Keratinocyte (primary cell): ENCODE results near the gene BOLA3. TPM values are rescaled to one million over a fixed set of nuclear protein-coding genes. Genes with fewer than 3 reads are reported as not detected.

Source experiments
- DNase-seq: peaks from one replicate; pipeline ENCODE4 v3.0.0-alpha.2; 2011; ENCODE audit warnings: low read depth, missing footprints, low spot score
- FAIRE-seq: peaks from 2 replicates; lab custom pipeline; 2011; peaks lifted over from hg19 to GRCh38; lab: Jason Lieb, UNC
- H2AFZ ChIP-seq: 2 replicates; pipeline ENCODE4 v1.6.0; 2012; ENCODE audit warnings: low read length, control low read depth, inconsistent platforms; ENCODE audit not compliant: control insufficient read depth
- H3K27ac ChIP-seq: 2 replicates; pipeline ENCODE4 v1.5.1; 2011; ENCODE audit warnings: low read length; ENCODE audit not compliant: control insufficient read depth, insufficient read depth
- H3K27me3 ChIP-seq: 3 replicates; pipeline ENCODE4 v1.6.0; 2011; ENCODE audit warnings: low read length; ENCODE audit not compliant: control insufficient read depth, insufficient read depth; ENCODE audit errors: extremely low read depth
- H3K36me3 ChIP-seq, 2 experiments: 2 replicates in 1 of 2; 3 replicates in 1 of 2; pipeline ENCODE4 v1.5.1; 2011; ENCODE audit warnings: low read length in 2 of 2, mild to moderate bottlenecking in 1 of 2; ENCODE audit not compliant: control insufficient read depth in 2 of 2, insufficient read depth in 2 of 2; ENCODE audit errors: extremely low read depth in 1 of 2
- H3K4me1 ChIP-seq: 3 replicates; pipeline ENCODE4 v1.5.1; 2011; ENCODE audit warnings: low read length; ENCODE audit not compliant: control insufficient read depth, insufficient read depth; ENCODE audit errors: extremely low read depth
- H3K4me2 ChIP-seq: 3 replicates; pipeline ENCODE4 v1.6.0; 2011; ENCODE audit warnings: low read depth, low read length; ENCODE audit not compliant: control insufficient read depth, insufficient read depth; ENCODE audit errors: extremely low read depth
- H3K4me3 ChIP-seq, 3 experiments: fragments of 200-600 bp in 1 of 3; sonication (generic) in 1 of 3; 2 replicates in 2 of 3; 3 replicates in 1 of 3; pipeline ENCODE4 v1.5.1; 2011 to 2016; ENCODE audit warnings: low read length in 3 of 3, mild to moderate bottlenecking in 3 of 3, control low read depth in 2 of 3, inconsistent platforms in 1 of 3, low read depth in 1 of 3, mixed read lengths in 1 of 3, mixed run types in 1 of 3, moderate library complexity in 1 of 3; ENCODE audit not compliant: control insufficient read depth in 2 of 3, insufficient read depth in 2 of 3; ENCODE audit errors: extremely low read depth in 1 of 3
- H3K79me2 ChIP-seq: 2 replicates; pipeline ENCODE4 v1.6.0; 2012; ENCODE audit warnings: low read length; ENCODE audit not compliant: control insufficient read depth, insufficient read depth
- H3K9ac ChIP-seq: 3 replicates; pipeline ENCODE4 v1.6.0; 2011; ENCODE audit warnings: low read length; ENCODE audit not compliant: control insufficient read depth, insufficient read depth; ENCODE audit errors: extremely low read depth
- H3K9me1 ChIP-seq: 3 replicates; pipeline ENCODE4 v1.6.0; 2011; ENCODE audit warnings: low read length; ENCODE audit not compliant: control insufficient read depth, insufficient read depth; ENCODE audit errors: extremely low read depth
- H3K9me3 ChIP-seq: 2 replicates; pipeline ENCODE4 v1.5.1; 2012; ENCODE audit warnings: low read depth, low read length; ENCODE audit not compliant: control insufficient read depth
- H4K20me1 ChIP-seq: 3 replicates; pipeline ENCODE4 v1.6.0; 2011; ENCODE audit warnings: low read length; ENCODE audit not compliant: control insufficient read depth, insufficient read depth; ENCODE audit errors: extremely low read depth
- EZH2 ChIP-seq: IDR thresholded peaks from one replicate; pipeline ENCODE4 v1.6.1; 2012; ENCODE audit warnings: inconsistent platforms, mild to moderate bottlenecking, low read length, moderate library complexity
- dilution Hi-C: fragments of 300-500 bp; cut with MboI; formaldehyde crosslinking; loops from one replicate; pipeline ENCODE4 v1.7.0; 2020; ENCODE audit warnings: low sequenced_read_pairs; ENCODE audit not compliant: extremely low pct_ligation_motif_present
- polyA plus RNA-seq, 5 experiments: library from polyadenylated mRNA; depleted of rRNA in 3 of 5; stranded (reverse) in 3 of 5; stranded (forward) in 1 of 5; unstranded in 1 of 5; fragments of >200 nt; gene quantifications; 1 replicate in 1 of 5; 2 replicates in 3 of 5; 3 replicates in 1 of 5; pipeline versions ENCODE4 v1.2.1 to v1.2.3, GENCODE V29; 2011 to 2012; ENCODE audit warnings: missing spikeins in 2 of 5, low read depth in 1 of 5, low replicate concordance in 1 of 5
- TF ChIP-seq, protein P1 (sequence below), 3 experiments: IDR thresholded peaks in 1 of 3; conservative IDR thresholded peaks in 1 of 3; optimal IDR thresholded peaks in 1 of 3; 2 replicates in 2 of 3; 3 replicates in 1 of 3; pipeline versions ENCODE3 to v1.5.1; 2011; ENCODE audit warnings: low read length in 3 of 3, mild to moderate bottlenecking in 3 of 3, moderate library complexity in 2 of 3, control low read depth in 1 of 3, inconsistent platforms in 1 of 3; ENCODE audit not compliant: insufficient read depth in 2 of 3; ENCODE audit errors: extremely low read depth in 1 of 3

Gene BOLA3
- polyA plus RNA-seq, 1 donor (not counting 4 experiments of a cell fraction or from before 2014, with no cell fraction given): 116 TPM

DNA sequence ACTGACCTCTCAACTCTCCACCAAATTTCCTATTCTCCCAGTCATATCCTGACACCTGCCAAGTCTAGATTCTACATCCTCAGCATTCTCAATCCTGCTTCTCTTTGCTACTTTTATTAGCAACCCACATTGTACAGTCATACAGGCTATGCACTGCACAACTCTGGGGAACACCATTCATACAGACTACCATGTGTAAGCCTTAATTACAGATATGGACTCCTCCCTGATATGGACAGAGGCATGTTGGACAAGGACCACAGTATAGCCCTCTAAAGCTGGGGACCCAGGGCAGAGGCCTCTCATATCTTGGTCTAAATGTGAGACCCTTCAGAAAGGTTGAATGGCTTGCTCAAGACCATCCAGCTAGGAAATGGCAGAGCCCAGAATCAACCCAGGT is 36.3 kb downstream of the BOLA3 start:
- Histone ChIP-seq H3K4me2 (no peak overlapping the region), H3K9me1 (no peaks in the 10 kb centered on the region), H3K4me3 (no peak overlapping the region), H3K79me2 (no peaks in the 10 kb centered on the region), H3K9me3 (no peaks in the 10 kb centered on the region), H3K4me1 (no peaks in the 10 kb centered on the region), H3K27me3 (no peaks in the 10 kb centered on the region), H3K9ac (no peak overlapping the region), H2AFZ (no peak overlapping the region), H4K20me1 (no peaks in the 10 kb centered on the region), H3K27ac (no peak overlapping the region), H3K36me3 (peaks cover 0 to 2% of the 10 kb centered on the region in 2 experiments)
- dilution Hi-C loops: no loop called here
- TF ChIP-seq, protein P1, sequence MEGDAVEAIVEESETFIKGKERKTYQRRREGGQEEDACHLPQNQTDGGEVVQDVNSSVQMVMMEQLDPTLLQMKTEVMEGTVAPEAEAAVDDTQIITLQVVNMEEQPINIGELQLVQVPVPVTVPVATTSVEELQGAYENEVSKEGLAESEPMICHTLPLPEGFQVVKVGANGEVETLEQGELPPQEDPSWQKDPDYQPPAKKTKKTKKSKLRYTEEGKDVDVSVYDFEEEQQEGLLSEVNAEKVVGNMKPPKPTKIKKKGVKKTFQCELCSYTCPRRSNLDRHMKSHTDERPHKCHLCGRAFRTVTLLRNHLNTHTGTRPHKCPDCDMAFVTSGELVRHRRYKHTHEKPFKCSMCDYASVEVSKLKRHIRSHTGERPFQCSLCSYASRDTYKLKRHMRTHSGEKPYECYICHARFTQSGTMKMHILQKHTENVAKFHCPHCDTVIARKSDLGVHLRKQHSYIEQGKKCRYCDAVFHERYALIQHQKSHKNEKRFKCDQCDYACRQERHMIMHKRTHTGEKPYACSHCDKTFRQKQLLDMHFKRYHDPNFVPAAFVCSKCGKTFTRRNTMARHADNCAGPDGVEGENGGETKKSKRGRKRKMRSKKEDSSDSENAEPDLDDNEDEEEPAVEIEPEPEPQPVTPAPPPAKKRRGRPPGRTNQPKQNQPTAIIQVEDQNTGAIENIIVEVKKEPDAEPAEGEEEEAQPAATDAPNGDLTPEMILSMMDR (optimal IDR thresholded peaks at IDR 0.05 in 1 of 3, IDR thresholded peaks at IDR 0.05 in 1 of 3, conservative IDR thresholded peaks at IDR 0.05 in 1 of 3; ENCODE audit: extremely low read depth in 1 of 3, insufficient read depth in 2 of 3, low read length in 3 of 3): no peak
- TF ChIP-seq EZH2: no peak
- DNase-seq (no peak), FAIRE-seq (no peak)

GRCh38 chr2:74110537-74110936 is 37.2 kb downstream of the BOLA3 start:
- H3K36me3 ChIP-seq: peaks cover 0 to 2% of the 10 kb centered on the region in 2 experiments
- no peak overlapping the region for H3K9ac ChIP-seq
- H2AFZ ChIP-seq: no peak overlapping the region
- DNase-seq (no peak), FAIRE-seq (no peak)
- H3K9me3 ChIP-seq: no peaks in the 10 kb centered on the region
- dilution Hi-C loops: no loop called here
- H3K4me1 ChIP-seq: no peaks in the 10 kb centered on the region
- H3K79me2 ChIP-seq: no peaks in the 10 kb centered on the region
- H3K9me1 ChIP-seq: no peaks in the 10 kb centered on the region
- H3K27ac ChIP-seq: no peak overlapping the region
- TF ChIP-seq, protein P1 (optimal IDR thresholded peaks at IDR 0.05 in 1 of 3, IDR thresholded peaks at IDR 0.05 in 1 of 3, conservative IDR thresholded peaks at IDR 0.05 in 1 of 3; ENCODE audit: extremely low read depth in 1 of 3, insufficient read depth in 2 of 3, low read length in 3 of 3): no peak
- TF ChIP-seq EZH2: no peak
- H3K27me3 ChIP-seq: no peaks in the 10 kb centered on the region
- H4K20me1 ChIP-seq: no peaks in the 10 kb centered on the region
- H3K4me2 ChIP-seq: no peak overlapping the region
- H3K4me3 ChIP-seq: no peak overlapping the region
